MCF 10A (cell line): ENCODE data around the gene BRMS1L. TPM values are rescaled to one million over a fixed set of nuclear protein-coding genes. Genes with fewer than 3 reads are reported as not detected.
"Not testable (repeated sequence)": the region's sequence is repeated elsewhere in the genome, so short reads cannot be mapped to it uniquely, and the experiment has no call there.

ENCODE experiments used
- BruUV-seq: library from RNA; stranded (reverse); fragments of 400-500 nt; replicated peaks from 2 replicates; lab custom pipeline; 2021; lab: Mats Ljungman, UMichigan
- CTCF ChIA-PET: fragments of 300-600 bp; sonication (Branson Sonifier 250); formaldehyde crosslinking; extraction: SDS; loops from one replicate; lab custom pipeline; 2021; ENCODE audit warnings: antibody characterized with exemption, inconsistent platforms; lab: Yijun Ruan, JAX
- POLR2A ChIA-PET: fragments of 300-600, 350-650 bp; sonication (Branson Sonifier 250); formaldehyde crosslinking; extraction: SDS; loops from one replicate; lab custom pipeline; 2020; ENCODE audit warnings: antibody characterized with exemption, inconsistent platforms; lab: Yijun Ruan, JAX
- DNase-seq: peaks from one replicate; pipeline ENCODE4 v3.0.0-alpha.2; 2018; ENCODE audit not compliant: unreplicated experiment
- H3K27ac Mint-ChIP-seq: one replicate; pipeline ENCODE4 v1.8.0; 2022; ENCODE audit warnings: mild to moderate bottlenecking, low read depth, mixed read lengths; ENCODE audit not compliant: unreplicated experiment
- H3K27me3 Mint-ChIP-seq: one replicate; pipeline ENCODE4 v1.8.0; 2022; ENCODE audit warnings: mixed read lengths; ENCODE audit not compliant: insufficient read depth, unreplicated experiment
- H3K36me3 Mint-ChIP-seq: one replicate; pipeline ENCODE4 v1.8.0; 2022; ENCODE audit warnings: mild to moderate bottlenecking, moderate library complexity, mixed read lengths; ENCODE audit not compliant: insufficient read depth, unreplicated experiment
- H3K4me1 Mint-ChIP-seq: one replicate; pipeline ENCODE4 v1.8.0; 2022; ENCODE audit warnings: mixed read lengths; ENCODE audit not compliant: insufficient read depth, unreplicated experiment
- H3K4me3 Mint-ChIP-seq: one replicate; pipeline ENCODE4 v1.8.0; 2022; ENCODE audit warnings: mild to moderate bottlenecking, moderate library complexity, mixed read lengths; ENCODE audit not compliant: unreplicated experiment
- H3K9me3 Mint-ChIP-seq: one replicate; pipeline ENCODE4 v1.8.0; 2022; ENCODE audit warnings: mixed read lengths; ENCODE audit not compliant: unreplicated experiment
- intact Hi-C: fragments of 100-400 bp; cut with micrococcal nuclease; formaldehyde crosslinking; loops from 2 replicates; pipeline ENCODE4 v1.14.1; 2022
- total RNA-seq: library from RNA; stranded (reverse); gene quantifications from 2 replicates; pipeline ENCODE4 v1.2.3, GENCODE V29; 2022
- TF ChIP-seq, protein P1 (sequence below): fragments of 200-600 bp; IDR thresholded peaks from one replicate; pipeline ENCODE4 v1.8.0; 2022; ENCODE audit warnings: antibody characterized with exemption, mild to moderate bottlenecking; ENCODE audit not compliant: unreplicated experiment

BRMS1L gene
- total RNA-seq, 1 experiment from 2014 or later = 10.8 TPM

DNA sequence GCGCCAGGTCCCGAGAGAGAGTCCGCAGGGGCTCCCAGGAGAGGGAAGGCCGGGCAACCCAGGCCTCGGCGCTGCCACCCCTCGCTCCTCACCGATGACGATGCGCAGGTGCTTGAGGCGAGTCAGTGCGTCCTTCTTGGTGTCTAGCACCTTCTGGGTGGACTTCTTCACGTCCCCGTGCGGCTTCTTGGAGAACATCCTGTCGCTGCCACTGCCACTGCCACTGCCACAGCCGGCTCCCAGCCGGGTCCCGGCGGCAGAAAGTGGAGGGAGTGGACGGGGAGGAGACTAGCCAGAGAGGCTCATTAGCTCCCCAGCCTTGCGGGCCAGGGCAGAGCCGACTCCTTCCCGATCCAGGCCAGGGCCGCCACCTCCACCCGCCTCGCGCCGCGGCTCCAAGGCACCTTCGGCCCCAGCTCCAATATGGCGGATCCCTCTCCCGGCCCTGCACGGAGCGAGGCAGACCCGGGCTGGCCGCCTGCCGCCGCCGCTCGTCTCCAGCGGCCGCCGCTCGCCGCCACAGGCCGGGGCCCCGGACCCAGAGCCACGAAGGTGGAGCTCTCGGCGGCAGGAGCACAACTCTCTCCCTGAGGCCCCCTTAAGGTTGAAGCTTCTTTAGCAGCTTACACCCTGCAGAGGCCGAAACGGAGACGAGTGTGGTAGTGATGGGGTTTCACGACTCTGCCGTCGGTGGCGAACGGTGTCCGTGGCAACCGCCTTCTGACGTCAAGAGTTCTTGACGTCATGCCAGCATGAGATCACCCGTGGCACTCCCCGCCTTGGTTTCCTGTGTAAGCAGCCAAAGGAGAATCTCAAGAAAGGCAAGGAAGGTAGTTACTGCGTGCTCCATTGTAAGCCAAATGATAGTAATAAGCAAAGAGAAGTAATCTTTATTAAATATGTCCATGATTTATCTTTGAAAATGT, 17.2 kb upstream of the BRMS1L start, which contains the start of gene RALGAPA1:
Gene RALGAPA1, minus strand, starts transcription at position 658 of the 926 bp plus-strand sequence. Its CDS starts 460 bp downstream, at position 198.
- BruUV-seq, H3K36me3 Mint-ChIP-seq, H3K9me3 Mint-ChIP-seq, H3K27me3 Mint-ChIP-seq, intact Hi-C loops: not testable (repeated sequence)
- POLR2A ChIA-PET = interaction anchor here (0.7 to 4.6 kb wide), 5 partner anchors 9 to 1308 kb away, joined by 3 to 33 read pairs (median 4); partner anchors contain the start of gene BRMS1L
- TF ChIP-seq, protein P1, sequence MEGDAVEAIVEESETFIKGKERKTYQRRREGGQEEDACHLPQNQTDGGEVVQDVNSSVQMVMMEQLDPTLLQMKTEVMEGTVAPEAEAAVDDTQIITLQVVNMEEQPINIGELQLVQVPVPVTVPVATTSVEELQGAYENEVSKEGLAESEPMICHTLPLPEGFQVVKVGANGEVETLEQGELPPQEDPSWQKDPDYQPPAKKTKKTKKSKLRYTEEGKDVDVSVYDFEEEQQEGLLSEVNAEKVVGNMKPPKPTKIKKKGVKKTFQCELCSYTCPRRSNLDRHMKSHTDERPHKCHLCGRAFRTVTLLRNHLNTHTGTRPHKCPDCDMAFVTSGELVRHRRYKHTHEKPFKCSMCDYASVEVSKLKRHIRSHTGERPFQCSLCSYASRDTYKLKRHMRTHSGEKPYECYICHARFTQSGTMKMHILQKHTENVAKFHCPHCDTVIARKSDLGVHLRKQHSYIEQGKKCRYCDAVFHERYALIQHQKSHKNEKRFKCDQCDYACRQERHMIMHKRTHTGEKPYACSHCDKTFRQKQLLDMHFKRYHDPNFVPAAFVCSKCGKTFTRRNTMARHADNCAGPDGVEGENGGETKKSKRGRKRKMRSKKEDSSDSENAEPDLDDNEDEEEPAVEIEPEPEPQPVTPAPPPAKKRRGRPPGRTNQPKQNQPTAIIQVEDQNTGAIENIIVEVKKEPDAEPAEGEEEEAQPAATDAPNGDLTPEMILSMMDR = peak; percentile 17
- peak; percentile 96 for DNase-seq
- Mint-ChIP-seq H3K27ac (peak within 1 kb of the TSS; percentile 7), H3K4me3 (peak within 1 kb of the TSS; percentile 95), H3K4me1 (peaks cover 11% of the 10 kb centered on the region)
- CTCF ChIA-PET = interaction anchor here (0.6 to 5.1 kb wide), 6 partner anchors 8 to 292 kb away, joined by 3 to 33 read pairs (median 3); no protein-coding TSS in a partner anchor

- Mint-ChIP-seq H3K4me3 (peak overlapping the region; percentile 95), H3K36me3 (peaks cover 7% of the 10 kb centered on the region), H3K27ac (peak overlapping the region; percentile 7), H3K9me3 (no peaks in the 10 kb centered on the region), H3K4me1 (peaks cover 11% of the 10 kb centered on the region), H3K27me3 (no peaks in the 10 kb centered on the region)
- DNase-seq = no peak
- CTCF ChIA-PET = interaction anchor here (0.6 to 5.1 kb wide), 5 partner anchors 8 to 291 kb away, joined by 3 to 33 read pairs (median 3); no protein-coding TSS in a partner anchor
- TSS peak; percentile 21 for BruUV-seq
- intact Hi-C loops = no loop called here
- POLR2A ChIA-PET = interaction anchor here (0.6 to 4.6 kb wide), 4 partner anchors 8 to 729 kb away, joined by 3 to 33 read pairs (median 16); partner anchors contain the start of gene BRMS1L
- TF ChIP-seq, protein P1 = no peak
These were observed 16.5 kb upstream of the BRMS1L start for GRCh38 chr14:35809597-35809996.

GRCh38 chr14:35810963-35811362, 15.2 kb upstream of the BRMS1L start:
- no peaks in the 10 kb centered on the region for H3K9me3 Mint-ChIP-seq
- intact Hi-C loops = loop anchor here (10.0 kb wide), 1 partner anchor 376 kb away; no protein-coding TSS in a partner anchor
- BruUV-seq = no TSS peak
- TF ChIP-seq, protein P1 = no peak
- H3K4me3 Mint-ChIP-seq = no peak overlapping the region
- H3K36me3 Mint-ChIP-seq = peaks cover 2% of the 10 kb centered on the region
- no peak for DNase-seq
- H3K27ac Mint-ChIP-seq = no peak overlapping the region
- POLR2A ChIA-PET = no interaction called here
- no peaks in the 10 kb centered on the region for H3K27me3 Mint-ChIP-seq
- CTCF ChIA-PET = no interaction called here
- H3K4me1 Mint-ChIP-seq = peaks cover 11% of the 10 kb centered on the region
